Memory B cell (primary cell): ENCODE measurements around the gene RPS6KA5.

ENCODE experiments used
- ATAC-seq: fragments of 150-1000 bp; cut with Tn5 transposase; 2 replicates; pipeline ENCODE4 v1.10.0; 2021; ENCODE audit warnings: low read depth, mild to moderate bottlenecking, moderate library complexity
- DNase-seq, 2 donors: peaks; one replicate each; pipeline ENCODE4 v3.0.0; 2022; ENCODE audit warnings: low spot score in 2 of 2
- H3K27ac Mint-ChIP-seq: one replicate; pipeline ENCODE4 v1.8.0; 2022; ENCODE audit warnings: mild to moderate bottlenecking, moderate library complexity, mixed read lengths
- H3K27me3 Mint-ChIP-seq: one replicate; pipeline ENCODE4 v1.8.0; 2022; ENCODE audit warnings: mixed read lengths
- H3K36me3 Mint-ChIP-seq: one replicate; pipeline ENCODE4 v1.8.0; 2022; ENCODE audit warnings: mild to moderate bottlenecking, mixed read lengths
- H3K4me1 Mint-ChIP-seq: one replicate; pipeline ENCODE4 v1.8.0; 2022; ENCODE audit warnings: mixed read lengths
- H3K4me3 Mint-ChIP-seq: one replicate; pipeline ENCODE4 v1.8.0; 2022; ENCODE audit warnings: mild to moderate bottlenecking, moderate library complexity, mixed read lengths
- H3K9me3 Mint-ChIP-seq: one replicate; pipeline ENCODE4 v1.8.0; 2022; ENCODE audit warnings: mixed read lengths

The RPS6KA5 gene

GRCh38 chr14:90893510-90893909 lies 166.9 kb downstream of the RPS6KA5 start:
- H3K9me3 Mint-ChIP-seq = no peaks in the 10 kb centered on the region
- DNase-seq (no peak), ATAC-seq (no peak)
- no peak overlapping the region for H3K4me3 Mint-ChIP-seq
- H3K36me3 Mint-ChIP-seq = peaks cover 19% of the 10 kb centered on the region
- H3K27ac Mint-ChIP-seq = no peak overlapping the region
- no peaks in the 10 kb centered on the region for H3K27me3 Mint-ChIP-seq
- H3K4me1 Mint-ChIP-seq = no peaks in the 10 kb centered on the region

GRCh38 chr14:90892970-90893369 lies 167.5 kb downstream of the RPS6KA5 start:
- Mint-ChIP-seq H3K4me3 (no peak overlapping the region), H3K36me3 (peaks cover 19% of the 10 kb centered on the region), H3K4me1 (no peaks in the 10 kb centered on the region), H3K9me3 (no peaks in the 10 kb centered on the region), H3K27ac (no peak overlapping the region), H3K27me3 (no peaks in the 10 kb centered on the region)
- DNase-seq = no peak
- ATAC-seq = no peak

- no peak for ATAC-seq
- DNase-seq = no peak
- H3K4me1 Mint-ChIP-seq = no peaks in the 10 kb centered on the region
- H3K27me3 Mint-ChIP-seq = no peaks in the 10 kb centered on the region
- H3K36me3 Mint-ChIP-seq = peaks cover 14% of the 10 kb centered on the region
- no peak overlapping the region for H3K27ac Mint-ChIP-seq
- H3K9me3 Mint-ChIP-seq = no peaks in the 10 kb centered on the region
- H3K4me3 Mint-ChIP-seq = no peak overlapping the region
Observed at GRCh38 chr14:90891326-90891725, 169.1 kb downstream of the RPS6KA5 start.

- no peak overlapping the region for H3K27ac Mint-ChIP-seq
- no peaks in the 10 kb centered on the region for H3K9me3 Mint-ChIP-seq
- H3K4me3 Mint-ChIP-seq = no peak overlapping the region
- H3K27me3 Mint-ChIP-seq = no peaks in the 10 kb centered on the region
- H3K4me1 Mint-ChIP-seq = no peaks in the 10 kb centered on the region
- ATAC-seq (no peak), DNase-seq (no peak)
- H3K36me3 Mint-ChIP-seq = peaks cover 11% of the 10 kb centered on the region
Observed at GRCh38 chr14:90890322-90891020, 170.0 kb downstream of the RPS6KA5 start.

- DNase-seq = no peak
- Mint-ChIP-seq H3K36me3 (peaks cover 26% of the 10 kb centered on the region), H3K4me3 (no peak overlapping the region), H3K27ac (no peak overlapping the region), H3K9me3 (peaks cover 6% of the 10 kb centered on the region), H3K27me3 (no peaks in the 10 kb centered on the region), H3K4me1 (no peaks in the 10 kb centered on the region)
- no peak for ATAC-seq
Observed at GRCh38 chr14:90886297-90886815, 174.1 kb downstream of the RPS6KA5 start.

GRCh38 chr14:90883782-90884181 lies 176.7 kb downstream of the RPS6KA5 start:
- Mint-ChIP-seq H3K4me3 (no peak overlapping the region), H3K27ac (no peak overlapping the region), H3K27me3 (no peaks in the 10 kb centered on the region), H3K9me3 (peaks cover 6% of the 10 kb centered on the region), H3K4me1 (peaks cover 3% of the 10 kb centered on the region), H3K36me3 (peaks cover 27% of the 10 kb centered on the region)
- no peak for ATAC-seq
- DNase-seq = no peak

GRCh38 chr14:90883197-90883596 lies 177.2 kb downstream of the RPS6KA5 start:
- no peak for DNase-seq
- Mint-ChIP-seq H3K36me3 (peaks cover 31% of the 10 kb centered on the region), H3K27ac (no peak overlapping the region)

GRCh38 chr14:90880282-90880681 lies 180.2 kb downstream of the RPS6KA5 start:
- Mint-ChIP-seq H3K36me3 (peaks cover 45% of the 10 kb centered on the region), H3K9me3 (peaks cover 6% of the 10 kb centered on the region), H3K27ac (no peak overlapping the region), H3K4me1 (peaks cover 3% of the 10 kb centered on the region), H3K4me3 (no peak overlapping the region), H3K27me3 (no peaks in the 10 kb centered on the region)
- DNase-seq = no peak
- no peak for ATAC-seq

More at GRCh38 chr14:90883197-90883596, 177.2 kb downstream of the RPS6KA5 start:
- peaks cover 6% of the 10 kb centered on the region for H3K9me3 Mint-ChIP-seq
- no peak for ATAC-seq
- no peak overlapping the region for H3K4me3 Mint-ChIP-seq
- peaks cover 3% of the 10 kb centered on the region for H3K4me1 Mint-ChIP-seq
- no peaks in the 10 kb centered on the region for H3K27me3 Mint-ChIP-seq

- H3K4me3 Mint-ChIP-seq = no peak overlapping the region
- ATAC-seq (no peak), DNase-seq (no peak)
- H3K9me3 Mint-ChIP-seq = no peaks in the 10 kb centered on the region
- H3K36me3 Mint-ChIP-seq = peaks cover 38% of the 10 kb centered on the region
- H3K27ac Mint-ChIP-seq = no peak overlapping the region
- no peaks in the 10 kb centered on the region for H3K4me1 Mint-ChIP-seq
- H3K27me3 Mint-ChIP-seq = no peaks in the 10 kb centered on the region
Observed at GRCh38 chr14:90874599-90874998, 185.8 kb downstream of the RPS6KA5 start.

GRCh38 chr14:90871605-90872233 lies 188.7 kb downstream of the RPS6KA5 start:
- DNase-seq (no peak), ATAC-seq (no peak)
- H3K27ac Mint-ChIP-seq = no peak overlapping the region
- no peaks in the 10 kb centered on the region for H3K9me3 Mint-ChIP-seq
- no peak overlapping the region for H3K4me3 Mint-ChIP-seq
- H3K27me3 Mint-ChIP-seq = no peaks in the 10 kb centered on the region
- peaks cover 25% of the 10 kb centered on the region for H3K36me3 Mint-ChIP-seq
- H3K4me1 Mint-ChIP-seq = no peaks in the 10 kb centered on the region

GRCh38 chr14:90870950-90871604 lies 189.4 kb downstream of the RPS6KA5 start:
- Mint-ChIP-seq H3K36me3 (peaks cover 20% of the 10 kb centered on the region), H3K9me3 (no peaks in the 10 kb centered on the region), H3K27ac (no peak overlapping the region), H3K4me1 (no peaks in the 10 kb centered on the region), H3K27me3 (no peaks in the 10 kb centered on the region), H3K4me3 (no peak overlapping the region)
- no peak for DNase-seq
- ATAC-seq = no peak

- DNase-seq = no peak
- H3K9me3 Mint-ChIP-seq = no peaks in the 10 kb centered on the region
- peak overlapping the region; percentile 65 for H3K27ac Mint-ChIP-seq
- ATAC-seq = no peak
- H3K27me3 Mint-ChIP-seq = no peaks in the 10 kb centered on the region
- H3K4me3 Mint-ChIP-seq = no peak overlapping the region
- peaks cover 10% of the 10 kb centered on the region for H3K36me3 Mint-ChIP-seq
- no peaks in the 10 kb centered on the region for H3K4me1 Mint-ChIP-seq
Observed at GRCh38 chr14:90867501-90867900, 192.9 kb downstream of the RPS6KA5 start.

GRCh38 chr14:90866833-90867232 lies 193.6 kb downstream of the RPS6KA5 start:
- H3K36me3 Mint-ChIP-seq = peaks cover 13% of the 10 kb centered on the region
- H3K27ac Mint-ChIP-seq = no peak overlapping the region
- DNase-seq = no peak
- H3K27me3 Mint-ChIP-seq = no peaks in the 10 kb centered on the region
- ATAC-seq = no peak
- no peak overlapping the region for H3K4me3 Mint-ChIP-seq
- H3K9me3 Mint-ChIP-seq = no peaks in the 10 kb centered on the region
- H3K4me1 Mint-ChIP-seq = no peaks in the 10 kb centered on the region

GRCh38 chr14:90864741-90865140 lies 195.7 kb downstream of the RPS6KA5 start:
- H3K27me3 Mint-ChIP-seq = no peaks in the 10 kb centered on the region
- ATAC-seq = no peak

More at GRCh38 chr14:90864741-90865140, 195.7 kb downstream of the RPS6KA5 start:
- H3K4me3 Mint-ChIP-seq = no peak overlapping the region
- H3K36me3 Mint-ChIP-seq = peaks cover 13% of the 10 kb centered on the region
- no peaks in the 10 kb centered on the region for H3K9me3 Mint-ChIP-seq
- no peak for DNase-seq
- peak overlapping the region; percentile 63 for H3K27ac Mint-ChIP-seq
- no peaks in the 10 kb centered on the region for H3K4me1 Mint-ChIP-seq
